Lung (tissue), 16 donors: Measurements from ENCODE around the gene TCEAL3. TPM values are rescaled to one million over a fixed set of nuclear protein-coding genes. Genes with fewer than 3 reads are reported as not detected.

Source experiments
- ATAC-seq: fragments of 200-7000 bp; cut with Tn5 transposase; one replicate; pipeline ENCODE4 v1.9.1; 2020; ENCODE audit warnings: moderate number of reproducible peaks; ENCODE audit not compliant: insufficient read depth, low FRiP score
- DNase-seq, 3 donors: peaks; one replicate each; pipeline ENCODE4 v3.0.0-alpha.2; 2013 to 2017
- H3K27ac ChIP-seq, 2 donors: one replicate each; pipeline ENCODE4 v1.5.1; 2013; ENCODE audit warnings: mild to moderate bottlenecking in 2 of 2, moderate library complexity in 2 of 2, control low read depth in 1 of 2, inconsistent platforms in 1 of 2, low read depth in 1 of 2, low read length in 1 of 2
- H3K27me3 ChIP-seq, 3 donors: one replicate each; pipeline ENCODE4 v1.5.1; 2013; ENCODE audit warnings: low read length in 2 of 3; ENCODE audit not compliant: control insufficient read depth in 3 of 3, insufficient read depth in 3 of 3
- H3K36me3 ChIP-seq, 4 donors: one replicate each; pipeline ENCODE4 v1.5.1; 2013; ENCODE audit warnings: low read length in 4 of 4, mild to moderate bottlenecking in 1 of 4, moderate library complexity in 1 of 4; ENCODE audit not compliant: control insufficient read depth in 4 of 4, insufficient read depth in 4 of 4
- H3K4me1 ChIP-seq, 5 donors: one replicate each; pipeline ENCODE4 v1.5.1; 2013; ENCODE audit warnings: low read length in 5 of 5, mild to moderate bottlenecking in 2 of 5, moderate library complexity in 1 of 5; ENCODE audit not compliant: control insufficient read depth in 5 of 5, insufficient read depth in 5 of 5
- H3K4me3 ChIP-seq: one replicate; pipeline ENCODE4 v1.5.1; 2013; ENCODE audit warnings: mild to moderate bottlenecking, control low read depth, moderate library complexity
- H3K9ac ChIP-seq, 2 donors: one replicate each; pipeline ENCODE4 v1.5.1; 2013; ENCODE audit warnings: low read length in 2 of 2, control low read depth in 1 of 2; ENCODE audit not compliant: insufficient read depth in 1 of 2
- H3K9me3 ChIP-seq, 4 donors: one replicate each; pipeline ENCODE4 v1.5.1; 2013; ENCODE audit warnings: low read length in 3 of 4, mild to moderate bottlenecking in 1 of 4, moderate library complexity in 1 of 4; ENCODE audit not compliant: control insufficient read depth in 4 of 4, insufficient read depth in 3 of 4
- WGBS, 2 donors: extraction: QIAGEN DNeasy Blood & Tissue Kit; methylation state at CpG; one replicate each; pipeline ENCODE4 v1.1.7; 2013; 5-methylcytosine and 5-hydroxymethylcytosine counted together
- long read RNA-seq, 5 donors: transcript quantifications; one replicate each; lab custom pipeline, GENCODE V29; 2026
- polyA plus RNA-seq, 2 donors: library from polyadenylated mRNA; stranded (reverse); fragments of 200-250 nt; gene quantifications; one replicate each; pipeline ENCODE4 v1.2.1, GENCODE V29; 2013
- total RNA-seq, 2 donors: library from RNA; depleted of rRNA in 1 of 2; stranded (reverse); fragments of >200 nt in 1 of 2; gene quantifications; one replicate each; pipeline ENCODE4 v1.2.1, GENCODE V29; 2014 to 2021
- TF ChIP-seq, protein P1 (sequence below): IDR thresholded peaks from 2 replicates; pipeline ENCODE4 v1.5.1; 2012; ENCODE audit warnings: mild to moderate bottlenecking; ENCODE audit errors: control extremely low read depth, extremely low read depth
- donor health status: control.
- donor health status: control.
- donor health status: Bipolar disorder and iron deficiency.
- donor health status: healthy.
- donor health status: DM: yes; HTN: yes; CAD: no.

Gene TCEAL3, protein sequence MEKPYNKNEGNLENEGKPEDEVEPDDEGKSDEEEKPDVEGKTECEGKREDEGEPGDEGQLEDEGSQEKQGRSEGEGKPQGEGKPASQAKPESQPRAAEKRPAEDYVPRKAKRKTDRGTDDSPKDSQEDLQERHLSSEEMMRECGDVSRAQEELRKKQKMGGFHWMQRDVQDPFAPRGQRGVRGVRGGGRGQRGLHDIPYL
- total RNA-seq (10 to 100 TPM in 1 of 2 donors, 1 to 10 TPM in 1; 5.9 to 28.0 TPM), polyA plus RNA-seq (10 to 100 TPM; 29.8 to 37.9 TPM)
- long read RNA-seq, donor 1, transcript TCEAL3-202 (3 exons, 1,113 nt), result major isoform, 17 of 24 reads
- long read RNA-seq, donor 1, partial matches to known transcripts, result 6 of 24 reads
- long read RNA-seq, donor 1, other reads (novel, unspliced or antisense), result 0 of 24 reads
- long read RNA-seq, donor 2, transcript TCEAL3-202 (3 exons, 1,113 nt), result major isoform, 6 of 6 reads
- long read RNA-seq, donor 2, partial matches to known transcripts, result 0 of 6 reads
- long read RNA-seq, donor 2, other reads (novel, unspliced or antisense), result 0 of 6 reads
- long read RNA-seq, donor 3, transcript TCEAL3-202 (3 exons, 1,113 nt), result major isoform, 7 of 11 reads
- long read RNA-seq, donor 3, partial matches to known transcripts, result 0 of 11 reads
- long read RNA-seq, donor 3, other reads (novel, unspliced or antisense), result 0 of 11 reads
- long read RNA-seq, donor 4, partial matches to known transcripts, result 0 of 5 reads
- long read RNA-seq, donor 4, other reads (novel, unspliced or antisense), result 0 of 5 reads
- long read RNA-seq, donor 5, transcript TCEAL3-202 (3 exons, 1,113 nt), result major isoform, 14 of 27 reads
- long read RNA-seq, donor 5, partial matches to known transcripts, result 5 of 27 reads
- long read RNA-seq, donor 5, other reads (novel, unspliced or antisense), result 5 of 27 reads

DNA sequence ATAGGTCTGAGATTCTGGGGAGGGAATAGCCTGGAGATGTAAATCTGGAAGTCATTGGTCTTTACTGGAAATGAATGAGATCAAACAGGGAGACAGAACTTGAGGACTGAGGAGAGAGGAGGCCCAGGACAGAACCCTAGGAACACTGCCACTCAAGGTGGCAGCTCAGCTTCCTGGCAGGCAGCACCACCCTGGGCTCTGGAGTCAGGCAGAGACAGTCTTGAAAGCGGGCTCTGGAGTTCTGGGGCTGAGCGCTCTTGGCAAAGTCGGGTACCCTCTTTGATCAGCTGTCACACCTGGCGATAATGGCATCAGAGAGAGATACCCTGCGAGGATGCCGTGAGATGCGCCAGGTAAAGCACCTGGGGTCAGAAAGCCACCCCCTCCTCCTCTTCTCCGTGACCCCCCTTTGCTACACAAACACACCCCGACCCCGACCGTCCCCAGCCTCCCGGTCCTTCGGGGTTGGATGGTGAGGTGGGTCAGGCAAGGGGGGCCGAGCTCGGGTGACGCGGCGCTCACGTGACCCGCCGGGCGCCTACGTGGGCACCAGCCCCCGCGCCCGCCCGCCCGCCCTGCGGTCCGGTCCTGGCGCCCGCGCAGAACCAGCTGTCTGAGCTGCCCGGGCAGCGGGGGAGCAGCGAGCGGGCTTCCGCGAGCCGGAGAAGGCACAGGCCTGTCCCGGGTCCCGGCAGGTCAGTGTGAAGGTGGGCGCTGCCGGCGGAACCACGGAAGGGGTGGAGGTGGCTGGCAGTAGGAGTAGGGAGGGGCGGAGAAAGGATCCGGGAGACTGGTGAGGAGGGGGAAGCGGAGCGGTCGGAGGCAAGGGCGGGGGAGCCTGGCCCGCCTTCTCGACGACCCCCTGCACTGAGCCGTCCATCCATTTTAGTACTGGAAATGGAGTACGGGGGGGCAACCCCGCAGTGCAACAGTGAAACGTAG, at the start of gene TCEAL3:
Gene TCEAL3 (plus strand): TSS at position 600 of the 942 bp plus-strand sequence. CDS start 1,102 bp downstream, outside the sequence.
- H3K36me3 ChIP-seq, result no peaks in the 10 kb centered on the region
- H3K27ac ChIP-seq, result peak within 1 kb of the TSS; percentile 87 to 94
- DNase-seq (peak; percentile 56 to 70 (median 61)), ATAC-seq (peak; percentile 70)
- H3K4me1 ChIP-seq, result peaks cover 0 to 4% (median 0%) of the 10 kb centered on the region in 5 donors
- H3K9ac ChIP-seq, result peak within 1 kb of the TSS; percentile 56 to 77
- H3K9me3 ChIP-seq, result peaks cover 0 to 2% (median 0%) of the 10 kb centered on the region in 4 donors
- peak within 1 kb of the TSS; percentile 77 for H3K4me3 ChIP-seq
- WGBS, 2 donors, result 2 to 19% methylated on average over 24 to 59 of the region's 59 CpGs
- TF ChIP-seq, protein P1, sequence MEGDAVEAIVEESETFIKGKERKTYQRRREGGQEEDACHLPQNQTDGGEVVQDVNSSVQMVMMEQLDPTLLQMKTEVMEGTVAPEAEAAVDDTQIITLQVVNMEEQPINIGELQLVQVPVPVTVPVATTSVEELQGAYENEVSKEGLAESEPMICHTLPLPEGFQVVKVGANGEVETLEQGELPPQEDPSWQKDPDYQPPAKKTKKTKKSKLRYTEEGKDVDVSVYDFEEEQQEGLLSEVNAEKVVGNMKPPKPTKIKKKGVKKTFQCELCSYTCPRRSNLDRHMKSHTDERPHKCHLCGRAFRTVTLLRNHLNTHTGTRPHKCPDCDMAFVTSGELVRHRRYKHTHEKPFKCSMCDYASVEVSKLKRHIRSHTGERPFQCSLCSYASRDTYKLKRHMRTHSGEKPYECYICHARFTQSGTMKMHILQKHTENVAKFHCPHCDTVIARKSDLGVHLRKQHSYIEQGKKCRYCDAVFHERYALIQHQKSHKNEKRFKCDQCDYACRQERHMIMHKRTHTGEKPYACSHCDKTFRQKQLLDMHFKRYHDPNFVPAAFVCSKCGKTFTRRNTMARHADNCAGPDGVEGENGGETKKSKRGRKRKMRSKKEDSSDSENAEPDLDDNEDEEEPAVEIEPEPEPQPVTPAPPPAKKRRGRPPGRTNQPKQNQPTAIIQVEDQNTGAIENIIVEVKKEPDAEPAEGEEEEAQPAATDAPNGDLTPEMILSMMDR, result no peak
- H3K27me3 ChIP-seq, result peaks cover 0 to 18% (median 18%) of the 10 kb centered on the region in 3 donors

DNA sequence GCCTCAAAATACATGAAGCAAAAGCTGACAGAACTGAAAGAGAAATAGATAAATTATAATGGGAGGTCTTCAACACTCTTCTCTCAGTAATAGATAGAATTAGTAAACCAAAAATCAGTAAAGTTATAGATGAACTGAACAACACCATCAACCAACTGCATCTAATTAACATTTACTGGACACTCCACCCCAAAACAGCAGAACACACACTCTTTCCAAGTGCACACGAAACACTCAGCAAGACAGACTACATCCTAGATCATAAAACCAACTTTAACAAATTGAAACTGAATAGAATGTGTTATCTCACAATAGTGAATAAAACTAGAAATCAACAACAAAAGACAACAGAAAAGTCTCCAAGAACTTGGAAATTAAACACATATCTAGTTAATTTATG, 47.5 kb upstream of the TCEAL3 start:
- no peak overlapping the region for H3K27ac ChIP-seq
- no peaks in the 10 kb centered on the region for H3K9me3 ChIP-seq
- no peak for DNase-seq
- no peaks in the 10 kb centered on the region for H3K36me3 ChIP-seq
- no peak overlapping the region for H3K9ac ChIP-seq
- no peak overlapping the region for H3K4me3 ChIP-seq
- TF ChIP-seq, protein P1, result no peak
- H3K4me1 ChIP-seq, result peaks cover 0 to 2% (median 0%) of the 10 kb centered on the region in 5 donors
- peaks cover 0 to 33% (median 9%) of the 10 kb centered on the region in 3 donors for H3K27me3 ChIP-seq
- no peak for ATAC-seq
- WGBS, 2 donors, result 52 to 89% methylated on average over 1 of the region's 1 CpG

DNA sequence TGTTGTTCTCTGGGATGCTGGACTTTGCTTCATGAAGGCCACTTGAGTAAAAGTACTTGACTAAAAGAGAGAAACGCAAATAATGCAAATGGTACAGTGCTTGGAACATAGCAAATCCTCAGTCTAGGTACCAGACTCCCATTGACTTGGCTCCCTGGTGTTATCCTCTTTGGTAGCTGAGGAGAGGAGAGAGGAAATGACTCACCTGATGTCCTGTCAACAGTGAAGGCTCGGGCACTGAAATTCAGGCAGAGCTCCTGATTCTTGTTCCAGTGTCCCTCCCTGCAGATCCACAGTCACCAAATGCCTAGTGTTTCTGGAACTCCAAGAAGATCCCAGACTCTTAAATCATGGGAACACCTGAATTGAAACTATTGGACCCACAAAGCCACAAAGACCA, 45.0 kb upstream of the TCEAL3 start:
- WGBS, 2 donors, result 49 to 89% methylated on average over 2 of the region's 2 CpGs

More for the DNA sequence above, 45.0 kb upstream of the TCEAL3 start:
- ATAC-seq (no peak), DNase-seq (no peak)
- Histone ChIP-seq H3K27me3 (peaks cover 0 to 39% (median 4%) of the 10 kb centered on the region in 3 donors), H3K4me1 (no peaks in the 10 kb centered on the region), H3K36me3 (no peaks in the 10 kb centered on the region), H3K4me3 (no peak overlapping the region), H3K9ac (no peak overlapping the region), H3K27ac (no peak overlapping the region), H3K9me3 (no peaks in the 10 kb centered on the region)
- TF ChIP-seq, protein P1, result no peak
